ENCODE measurements around the gene ENPP7. TPM values are rescaled to one million over a fixed set of nuclear protein-coding genes. Genes with fewer than 3 reads are reported as not detected.

ENPP7 gene
- total and polyA plus RNA-seq, 2 donors from 2014 or later: 0.94 to 3.7 TPM

DNA sequence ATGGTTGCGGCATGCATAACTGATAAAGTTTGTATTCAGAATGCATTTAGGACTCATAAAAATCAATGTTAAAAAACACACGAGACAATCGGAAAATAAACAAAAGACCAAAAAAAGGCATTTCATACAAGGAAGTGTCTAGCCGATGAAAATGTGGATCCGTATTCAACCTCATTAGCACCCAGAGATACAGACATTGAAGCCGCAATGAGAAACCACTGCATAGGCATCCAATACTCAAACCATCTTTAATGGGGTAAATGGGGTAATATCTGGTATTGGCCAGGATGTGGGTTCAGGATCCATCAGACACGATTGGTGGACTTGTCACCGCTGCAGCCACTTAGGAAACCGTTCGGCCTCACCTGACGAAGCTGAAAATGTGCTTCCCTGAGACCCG lies 47.4 kb upstream of the ENPP7 start:
- no peak for DNase-seq
- Histone ChIP-seq H3K4me1 (ENCODE audit: control insufficient read depth in 2 of 3, insufficient read depth in 2 of 3, low read depth in 1 of 3, low read length in 3 of 3) (no peaks in the 10 kb centered on the region), H3K9me3 (ENCODE audit: control insufficient read depth in 2 of 3, insufficient read depth in 1 of 3, low read length in 3 of 3) (no peaks in the 10 kb centered on the region), H3K4me3 (ENCODE audit: low read length in 3 of 3) (no peak overlapping the region), H3K27me3 (ENCODE audit: control insufficient read depth, insufficient read depth, low read length) (no peaks in the 10 kb centered on the region), H3K27ac (ENCODE audit: low read depth in 2 of 2, low read length in 2 of 2) (no peak overlapping the region), H3K36me3 (ENCODE audit: control insufficient read depth in 2 of 3, insufficient read depth in 3 of 3, low read length in 3 of 3) (no peaks in the 10 kb centered on the region), H3K9ac (ENCODE audit: low read length in 3 of 3) (no peak overlapping the region)
- TF ChIP-seq, protein P1, sequence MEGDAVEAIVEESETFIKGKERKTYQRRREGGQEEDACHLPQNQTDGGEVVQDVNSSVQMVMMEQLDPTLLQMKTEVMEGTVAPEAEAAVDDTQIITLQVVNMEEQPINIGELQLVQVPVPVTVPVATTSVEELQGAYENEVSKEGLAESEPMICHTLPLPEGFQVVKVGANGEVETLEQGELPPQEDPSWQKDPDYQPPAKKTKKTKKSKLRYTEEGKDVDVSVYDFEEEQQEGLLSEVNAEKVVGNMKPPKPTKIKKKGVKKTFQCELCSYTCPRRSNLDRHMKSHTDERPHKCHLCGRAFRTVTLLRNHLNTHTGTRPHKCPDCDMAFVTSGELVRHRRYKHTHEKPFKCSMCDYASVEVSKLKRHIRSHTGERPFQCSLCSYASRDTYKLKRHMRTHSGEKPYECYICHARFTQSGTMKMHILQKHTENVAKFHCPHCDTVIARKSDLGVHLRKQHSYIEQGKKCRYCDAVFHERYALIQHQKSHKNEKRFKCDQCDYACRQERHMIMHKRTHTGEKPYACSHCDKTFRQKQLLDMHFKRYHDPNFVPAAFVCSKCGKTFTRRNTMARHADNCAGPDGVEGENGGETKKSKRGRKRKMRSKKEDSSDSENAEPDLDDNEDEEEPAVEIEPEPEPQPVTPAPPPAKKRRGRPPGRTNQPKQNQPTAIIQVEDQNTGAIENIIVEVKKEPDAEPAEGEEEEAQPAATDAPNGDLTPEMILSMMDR (IDR thresholded peaks at IDR 0.05; ENCODE audit: borderline replicate concordance, extremely low read depth, insufficient read depth): no peak
- intact Hi-C loops (cut with DNase I): no loop called here
- FAIRE-seq: no peak

DNA sequence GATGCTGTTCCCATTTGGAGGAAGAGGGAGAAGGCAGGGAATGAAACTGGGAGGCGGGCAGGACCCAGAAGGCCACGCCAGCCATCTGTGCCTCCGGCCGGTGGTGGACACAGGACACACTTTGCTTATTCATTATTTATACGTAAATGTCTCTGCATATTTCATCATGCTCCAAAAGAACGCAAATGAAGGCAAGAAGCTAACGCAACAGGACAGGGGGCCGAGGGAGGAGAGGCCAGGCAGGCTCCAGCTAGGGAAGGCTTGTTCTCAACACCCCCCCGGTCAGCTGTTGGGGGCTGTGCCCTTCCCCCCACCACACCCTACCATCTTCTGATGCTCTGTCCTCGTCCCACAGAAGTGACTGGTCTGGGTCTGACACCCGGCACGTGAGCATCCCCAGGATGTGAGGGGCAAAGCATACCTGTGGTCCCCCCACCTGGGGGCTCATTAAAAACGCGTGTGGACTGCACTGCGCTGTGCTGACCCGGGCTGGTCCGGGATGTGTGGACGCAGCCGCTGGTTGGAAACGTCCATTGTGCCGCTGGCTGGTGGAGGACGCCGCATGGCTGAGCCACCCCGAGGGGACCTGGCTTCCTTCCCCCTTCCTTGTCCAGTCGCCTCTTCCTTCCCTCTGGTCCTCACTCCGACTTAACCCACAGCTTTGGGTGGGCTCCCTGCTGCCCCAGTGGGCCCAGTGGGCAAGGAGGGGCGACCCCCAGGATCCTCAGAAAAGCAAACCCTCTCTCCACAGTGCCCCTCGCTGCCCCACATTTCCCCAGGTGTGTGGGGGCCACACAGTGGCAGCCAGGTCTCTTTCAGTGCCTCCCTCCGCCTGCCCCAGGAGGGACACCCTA lies 46.4 kb upstream of the ENPP7 start:
- no peaks in the 10 kb centered on the region for H3K9me3 ChIP-seq (ENCODE audit: control insufficient read depth in 2 of 3, insufficient read depth in 1 of 3, low read length in 3 of 3)
- H3K4me1 ChIP-seq (ENCODE audit: control insufficient read depth in 2 of 3, insufficient read depth in 2 of 3, low read depth in 1 of 3, low read length in 3 of 3): no peaks in the 10 kb centered on the region
- TF ChIP-seq, protein P1 (IDR thresholded peaks at IDR 0.05; ENCODE audit: borderline replicate concordance, extremely low read depth, insufficient read depth): no peak
- no peak overlapping the region for H3K9ac ChIP-seq (ENCODE audit: low read length in 3 of 3)
- DNase-seq (peak in 1 of 5 donors; percentile 36), FAIRE-seq (no peak)
- no peaks in the 10 kb centered on the region for H3K36me3 ChIP-seq (ENCODE audit: control insufficient read depth in 2 of 3, insufficient read depth in 3 of 3, low read length in 3 of 3)
- intact Hi-C loops (cut with DNase I): no loop called here
- H3K27me3 ChIP-seq (ENCODE audit: control insufficient read depth, insufficient read depth, low read length): no peaks in the 10 kb centered on the region
- H3K4me3 ChIP-seq (ENCODE audit: low read length in 3 of 3): no peak overlapping the region
- H3K27ac ChIP-seq (ENCODE audit: low read depth in 2 of 2, low read length in 2 of 2): no peak overlapping the region

- TF ChIP-seq, protein P1 (IDR thresholded peaks at IDR 0.05; ENCODE audit: borderline replicate concordance, extremely low read depth, insufficient read depth): no peak
- no peak for FAIRE-seq
- intact Hi-C loops (cut with DNase I): no loop called here
- Histone ChIP-seq H3K9me3 (ENCODE audit: control insufficient read depth in 2 of 3, insufficient read depth in 1 of 3, low read length in 3 of 3) (no peaks in the 10 kb centered on the region), H3K27me3 (ENCODE audit: control insufficient read depth, insufficient read depth, low read length) (no peaks in the 10 kb centered on the region), H3K4me1 (ENCODE audit: control insufficient read depth in 2 of 3, insufficient read depth in 2 of 3, low read depth in 1 of 3, low read length in 3 of 3) (no peaks in the 10 kb centered on the region), H3K27ac (ENCODE audit: low read depth in 2 of 2, low read length in 2 of 2) (no peak overlapping the region), H3K36me3 (ENCODE audit: control insufficient read depth in 2 of 3, insufficient read depth in 3 of 3, low read length in 3 of 3) (no peaks in the 10 kb centered on the region), H3K4me3 (ENCODE audit: low read length in 3 of 3) (no peak overlapping the region), H3K9ac (ENCODE audit: low read length in 3 of 3) (no peak overlapping the region)
- peak in 1 of 5 donors; percentile 46 for DNase-seq
Observed at GRCh38 chr17:79685121-79685520, 45.6 kb upstream of the ENPP7 start.
